ENCODE results near the gene OR2D2.

The OR2D2 gene

DNA sequence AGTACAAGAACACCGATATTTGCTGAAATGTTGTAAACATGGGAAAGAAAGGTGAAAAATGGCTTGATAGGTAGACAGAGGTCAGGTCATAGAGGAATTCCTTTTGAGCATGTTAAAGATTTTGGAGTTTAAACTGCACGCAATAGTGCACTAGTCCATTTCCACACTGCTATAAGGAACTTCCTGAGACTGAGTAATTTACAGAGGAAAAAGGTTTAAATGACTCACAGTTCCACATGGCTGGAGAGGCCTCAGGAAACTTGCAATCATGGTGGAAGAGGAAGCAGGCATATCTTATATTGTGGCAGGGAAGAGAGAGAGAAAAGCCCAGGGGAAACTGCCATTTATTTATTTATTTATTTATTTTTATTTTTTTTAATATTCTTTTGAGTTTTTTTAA is 41.8 kb downstream of the OR2D2 start:
- H3K27ac ChIP-seq (ENCODE audit: insufficient read depth, low read depth, low read length, poor library complexity, severe bottlenecking) = no peak overlapping the region
- H3K27me3 ChIP-seq (ENCODE audit: control insufficient read depth, insufficient read depth, low read length, poor library complexity, severe bottlenecking) = no peaks in the 10 kb centered on the region
- H3K4me1 ChIP-seq (ENCODE audit: control insufficient read depth, insufficient read depth, low read length) = no peaks in the 10 kb centered on the region
- WGBS, 2 experiments = 98% methylated on average over 2 of the region's 2 CpGs
- no peak overlapping the region for H3K4me3 ChIP-seq (ENCODE audit: insufficient read depth, low read depth, low read length)
- no peaks in the 10 kb centered on the region for H3K9me3 ChIP-seq (ENCODE audit: control insufficient read depth, low read length)
- H3K36me3 ChIP-seq (ENCODE audit: control insufficient read depth, insufficient read depth, low read length) = no peaks in the 10 kb centered on the region

DNA sequence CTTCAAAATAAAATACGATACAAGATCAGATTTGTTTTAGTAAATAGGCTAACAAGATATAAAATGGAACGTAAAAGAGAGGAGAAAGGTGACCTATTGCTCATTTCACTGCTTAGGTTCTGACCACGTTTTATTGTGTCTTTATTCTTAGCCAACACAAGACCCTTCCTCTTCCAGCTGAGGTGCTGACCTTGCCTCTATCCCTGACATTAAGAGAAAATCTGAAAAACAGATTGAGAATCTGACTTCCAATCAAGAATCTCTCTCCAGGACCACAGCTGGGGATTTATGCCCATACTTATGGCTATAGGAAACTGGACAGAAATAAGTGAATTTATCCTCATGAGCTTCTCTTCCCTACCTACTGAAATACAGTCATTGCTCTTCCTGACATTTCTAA is 46.9 kb downstream of the OR2D2 start, which contains the start of gene OR10A5:
OR10A5 (plus strand) TSS at position 301 of the 400 bp plus-strand sequence; CDS start at position 301, 0 bp downstream.
- WGBS, 2 experiments = 96 to 98% methylated on average over 3 of the region's 3 CpGs
- no peak within 1 kb of the TSS for H3K4me3 ChIP-seq (ENCODE audit: insufficient read depth, low read depth, low read length)
- no peak within 1 kb of the TSS for H3K27ac ChIP-seq (ENCODE audit: insufficient read depth, low read depth, low read length, poor library complexity, severe bottlenecking)
- H3K4me1 ChIP-seq (ENCODE audit: control insufficient read depth, insufficient read depth, low read length) = no peaks in the 10 kb centered on the region
- no peaks in the 10 kb centered on the region for H3K27me3 ChIP-seq (ENCODE audit: control insufficient read depth, insufficient read depth, low read length, poor library complexity, severe bottlenecking)
- no peaks in the 10 kb centered on the region for H3K9me3 ChIP-seq (ENCODE audit: control insufficient read depth, low read length)
- H3K36me3 ChIP-seq (ENCODE audit: control insufficient read depth, insufficient read depth, low read length) = no peaks in the 10 kb centered on the region

DNA sequence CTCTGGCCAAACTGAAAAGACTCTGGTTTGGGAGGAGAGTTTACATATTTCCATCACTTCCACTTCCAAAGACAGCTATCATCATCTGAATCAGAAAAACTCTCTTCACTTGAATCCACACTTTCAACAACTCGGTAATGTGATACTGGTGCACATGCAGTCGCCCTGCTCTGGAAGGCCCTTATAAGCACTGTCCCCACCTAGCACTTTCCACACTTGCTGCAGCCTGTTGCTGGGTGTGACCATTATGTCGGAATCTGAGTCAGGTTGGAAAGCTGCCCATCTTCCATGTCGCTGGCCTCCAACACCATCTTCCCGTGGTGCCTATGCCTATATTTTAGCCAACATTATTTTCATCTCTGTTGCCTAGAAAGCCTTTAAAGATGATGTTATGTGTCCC is 47.9 kb downstream of the OR2D2 start:
- Histone ChIP-seq H3K36me3 (ENCODE audit: control insufficient read depth, insufficient read depth, low read length) (no peaks in the 10 kb centered on the region), H3K27ac (ENCODE audit: insufficient read depth, low read depth, low read length, poor library complexity, severe bottlenecking) (no peak overlapping the region), H3K27me3 (ENCODE audit: control insufficient read depth, insufficient read depth, low read length, poor library complexity, severe bottlenecking) (no peaks in the 10 kb centered on the region), H3K9me3 (ENCODE audit: control insufficient read depth, low read length) (no peaks in the 10 kb centered on the region), H3K4me3 (ENCODE audit: insufficient read depth, low read depth, low read length) (no peak overlapping the region), H3K4me1 (ENCODE audit: control insufficient read depth, insufficient read depth, low read length) (no peaks in the 10 kb centered on the region)
- WGBS, 2 experiments = 95 to 97% methylated on average over 4 to 5 of the region's 5 CpGs

DNA sequence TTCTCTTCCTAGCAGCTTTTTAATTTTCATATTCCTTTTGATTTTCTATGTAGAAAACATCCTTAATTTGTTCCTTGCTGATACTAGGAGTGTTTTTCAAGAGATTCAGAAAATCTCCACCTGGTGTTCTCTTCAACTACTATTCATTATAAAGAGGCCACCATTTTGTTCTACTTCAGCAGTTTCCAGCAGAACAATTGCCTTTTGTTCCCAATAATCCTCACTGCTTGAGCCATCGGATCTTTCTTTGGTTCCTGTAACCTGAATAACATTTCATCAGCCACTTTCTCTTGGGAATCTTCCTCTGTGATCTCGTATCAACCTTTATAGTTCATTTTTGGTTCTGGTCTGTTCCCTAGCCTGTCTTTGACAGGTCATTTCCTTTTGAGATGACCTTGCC is 48.6 kb downstream of the OR2D2 start:
- 44 to 52% methylated on average over 2 of the region's 2 CpGs for WGBS, 2 experiments
- H3K27me3 ChIP-seq (ENCODE audit: control insufficient read depth, insufficient read depth, low read length, poor library complexity, severe bottlenecking) = no peaks in the 10 kb centered on the region
- H3K4me3 ChIP-seq (ENCODE audit: insufficient read depth, low read depth, low read length) = no peak overlapping the region
- no peaks in the 10 kb centered on the region for H3K36me3 ChIP-seq (ENCODE audit: control insufficient read depth, insufficient read depth, low read length)
- H3K9me3 ChIP-seq (ENCODE audit: control insufficient read depth, low read length) = no peaks in the 10 kb centered on the region
- no peak overlapping the region for H3K27ac ChIP-seq (ENCODE audit: insufficient read depth, low read depth, low read length, poor library complexity, severe bottlenecking)
- H3K4me1 ChIP-seq (ENCODE audit: control insufficient read depth, insufficient read depth, low read length) = no peaks in the 10 kb centered on the region

DNA sequence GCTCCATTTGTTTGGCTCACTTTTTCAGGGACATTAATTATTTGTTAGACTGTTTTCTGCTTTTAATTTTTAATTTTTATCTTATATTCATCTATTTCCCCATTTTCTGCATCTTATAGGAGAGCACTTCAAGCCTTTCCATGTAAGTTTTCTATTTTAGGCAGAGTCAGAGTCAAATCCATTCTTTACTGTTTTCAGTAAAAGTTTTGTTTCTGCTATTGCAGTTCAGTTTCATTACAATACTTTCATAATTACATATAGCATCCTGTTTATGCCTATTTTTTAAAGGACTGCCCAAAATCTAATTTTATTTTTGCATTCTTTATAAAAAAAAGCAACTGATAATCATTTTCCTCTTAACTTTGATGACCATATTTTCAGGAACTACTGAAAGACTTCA is 50.6 kb downstream of the OR2D2 start:
- Histone ChIP-seq H3K27ac (ENCODE audit: insufficient read depth, low read depth, low read length, poor library complexity, severe bottlenecking) (no peak overlapping the region), H3K36me3 (ENCODE audit: control insufficient read depth, insufficient read depth, low read length) (no peaks in the 10 kb centered on the region), H3K4me1 (ENCODE audit: control insufficient read depth, insufficient read depth, low read length) (no peaks in the 10 kb centered on the region), H3K27me3 (ENCODE audit: control insufficient read depth, insufficient read depth, low read length, poor library complexity, severe bottlenecking) (no peaks in the 10 kb centered on the region), H3K9me3 (ENCODE audit: control insufficient read depth, low read length) (no peaks in the 10 kb centered on the region), H3K4me3 (ENCODE audit: insufficient read depth, low read depth, low read length) (no peak overlapping the region)
